Upper lobe of left lung (tissue), 4 donors: ENCODE results near the gene CLHC1.
"Not testable (repeated sequence)": the region's sequence is repeated elsewhere in the genome, so short reads cannot be mapped to it uniquely, and the experiment has no call there.

Experiments
- POLR2A ChIP-seq, 4 donors: fragments of 450-650 bp; IDR thresholded peaks; one replicate each; pipeline ENCODE4 v1.5.1; 2016 to 2017; ENCODE audit warnings: antibody characterized with exemption in 4 of 4, mild to moderate bottlenecking in 2 of 4
- TF ChIP-seq, protein P1 (sequence below), 6 experiments: fragments of 450-650 bp in 4 of 6; fragments of 200-600 bp in 2 of 6; sonication (generic) in 2 of 6; IDR thresholded peaks; one replicate each; pipeline ENCODE4 v1.5.1; 2016 to 2019; ENCODE audit warnings: antibody characterized with exemption in 6 of 6

GRCh38 chr2:55143706-55144105 is 88.4 kb downstream of the CLHC1 start:
- TF ChIP-seq, protein P1, sequence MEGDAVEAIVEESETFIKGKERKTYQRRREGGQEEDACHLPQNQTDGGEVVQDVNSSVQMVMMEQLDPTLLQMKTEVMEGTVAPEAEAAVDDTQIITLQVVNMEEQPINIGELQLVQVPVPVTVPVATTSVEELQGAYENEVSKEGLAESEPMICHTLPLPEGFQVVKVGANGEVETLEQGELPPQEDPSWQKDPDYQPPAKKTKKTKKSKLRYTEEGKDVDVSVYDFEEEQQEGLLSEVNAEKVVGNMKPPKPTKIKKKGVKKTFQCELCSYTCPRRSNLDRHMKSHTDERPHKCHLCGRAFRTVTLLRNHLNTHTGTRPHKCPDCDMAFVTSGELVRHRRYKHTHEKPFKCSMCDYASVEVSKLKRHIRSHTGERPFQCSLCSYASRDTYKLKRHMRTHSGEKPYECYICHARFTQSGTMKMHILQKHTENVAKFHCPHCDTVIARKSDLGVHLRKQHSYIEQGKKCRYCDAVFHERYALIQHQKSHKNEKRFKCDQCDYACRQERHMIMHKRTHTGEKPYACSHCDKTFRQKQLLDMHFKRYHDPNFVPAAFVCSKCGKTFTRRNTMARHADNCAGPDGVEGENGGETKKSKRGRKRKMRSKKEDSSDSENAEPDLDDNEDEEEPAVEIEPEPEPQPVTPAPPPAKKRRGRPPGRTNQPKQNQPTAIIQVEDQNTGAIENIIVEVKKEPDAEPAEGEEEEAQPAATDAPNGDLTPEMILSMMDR (IDR thresholded peaks at IDR 0.05): not testable (repeated sequence)
- not testable (repeated sequence) for TF ChIP-seq POLR2A (IDR thresholded peaks at IDR 0.05)
